PC-9 (cell line): Measurements from ENCODE around the gene UBA7. TPM values are rescaled to one million over a fixed set of nuclear protein-coding genes. Genes with fewer than 3 reads are reported as not detected.
"Not testable (repeated sequence)": the region's sequence is repeated elsewhere in the genome, so short reads cannot be mapped to it uniquely, and the experiment has no call there.

Source experiments
- BruUV-seq: library from RNA; stranded (reverse); fragments of 400-500 nt; replicated peaks from 2 replicates; lab custom pipeline; 2021; lab: Mats Ljungman, UMichigan
- CTCF ChIA-PET: fragments of 300-600 bp; sonication (Branson Sonifier 250); formaldehyde crosslinking; loops from one replicate; lab custom pipeline; 2022; ENCODE audit warnings: antibody characterized with exemption; lab: Charles Lee
- POLR2A ChIA-PET: fragments of 300-600 bp; sonication (Branson Sonifier 250); formaldehyde crosslinking; loops from one replicate; lab custom pipeline; 2022; ENCODE audit warnings: antibody characterized with exemption; ENCODE audit not compliant: unreplicated experiment; lab: Charles Lee
- DNase-seq, 2 experiments: peaks; one replicate each; pipeline versions ENCODE4 v3.0.0 to v3.0.0-alpha.2; 2015 to 2022; ENCODE audit warnings: mixed read lengths in 1 of 2
- H2AFZ ChIP-seq: fragments of 200-600 bp; sonication (generic); 2 replicates; pipeline ENCODE4 v1.8.1; 2017; ENCODE audit warnings: antibody characterized with exemption
- H3F3A ChIP-seq: fragments of 200-600 bp; sonication (generic); 2 replicates; pipeline ENCODE4 v1.8.1; 2017; ENCODE audit warnings: antibody characterized with exemption, mild to moderate bottlenecking, low read depth; ENCODE audit not compliant: insufficient read depth
- H3K27ac ChIP-seq: fragments of 200-600 bp; sonication (generic); 2 replicates; pipeline ENCODE4 v1.6.1; 2016; ENCODE audit warnings: mixed run types
- H3K27me3 ChIP-seq: fragments of 200-600 bp; sonication (generic); 2 replicates; pipeline ENCODE4 v1.6.1; 2016; ENCODE audit warnings: low read depth, mixed run types; ENCODE audit not compliant: insufficient read depth
- H3K36me3 ChIP-seq: fragments of 200-600 bp; sonication (generic); 2 replicates; pipeline ENCODE4 v1.6.1; 2016; ENCODE audit warnings: low read depth, mixed run types
- H3K4me1 ChIP-seq: fragments of 200-600 bp; sonication (generic); replicated peaks from 2 replicates; pipeline ENCODE4 v1.6.1; 2016; ENCODE audit warnings: mixed run types; ENCODE audit not compliant: insufficient read depth
- H3K4me2 ChIP-seq: fragments of 200-600 bp; sonication (generic); 2 replicates; pipeline ENCODE4 v1.6.1; 2017; ENCODE audit warnings: mixed run types
- H3K4me3 ChIP-seq: fragments of 200-600 bp; sonication (generic); 2 replicates; pipeline ENCODE4 v1.6.1; 2016; ENCODE audit warnings: mixed run types
- H3K79me2 ChIP-seq: fragments of 200-600 bp; sonication (generic); 2 replicates; pipeline ENCODE4 v1.6.1; 2017; ENCODE audit warnings: low read depth, mixed run types
- H3K9me2 ChIP-seq: fragments of 200-600 bp; sonication (generic); 2 replicates; pipeline ENCODE4 v1.8.1; 2017; ENCODE audit warnings: mild to moderate bottlenecking; ENCODE audit not compliant: insufficient read depth
- H3K9me3 ChIP-seq: fragments of 200-600 bp; sonication (generic); 2 replicates; pipeline ENCODE4 v1.8.1; 2016; ENCODE audit warnings: low read depth; ENCODE audit not compliant: insufficient read depth
- H4K20me1 ChIP-seq: fragments of 200-600 bp; sonication (generic); 2 replicates; pipeline ENCODE4 v1.8.1; 2017; ENCODE audit not compliant: insufficient read depth
- CTCF ChIP-seq: fragments of 200-600 bp; sonication (generic); conservative IDR thresholded peaks from 2 replicates; pipeline ENCODE4 v1.6.1; 2017; ENCODE audit warnings: mixed run types, antibody characterized with exemption, mild to moderate bottlenecking, moderate library complexity
- EZH2 ChIP-seq: fragments of 200-600 bp; sonication (generic); IDR thresholded peaks from 2 replicates; pipeline ENCODE4 v1.8.0; 2017; ENCODE audit warnings: antibody characterized with exemption, low read depth
- intact Hi-C: fragments of 100-400 bp; cut with micrococcal nuclease; formaldehyde crosslinking; loops from one replicate; pipeline ENCODE4 v1.10.0; 2022; ENCODE audit not compliant: unreplicated experiment
- total RNA-seq: library from RNA; stranded (reverse); gene quantifications from 2 replicates; pipeline ENCODE4 v1.2.3, GENCODE V29; 2021

Gene UBA7
- total RNA-seq, 1 experiment from 2014 or later = 48.6 TPM

- BruUV-seq = no TSS peak
- no peak overlapping the region for H2AFZ ChIP-seq
- H3K4me3 ChIP-seq = no peak overlapping the region
- peaks cover 51% of the 10 kb centered on the region for H3K79me2 ChIP-seq
- DNase-seq = no peak
- ChIA-PET POLR2A (no interaction called here), CTCF (no interaction called here)
- H3K9me3 ChIP-seq = no peaks in the 10 kb centered on the region
- H3K27me3 ChIP-seq = no peaks in the 10 kb centered on the region
- no peak overlapping the region for H3K27ac ChIP-seq
- peaks cover 8% of the 10 kb centered on the region; the same call in 1 of the 2 replicates for H4K20me1 ChIP-seq
- H3K4me2 ChIP-seq = no peak overlapping the region
- no peaks in the 10 kb centered on the region for H3K9me2 ChIP-seq
- no peak for TF ChIP-seq CTCF
- TF ChIP-seq EZH2 = no peak
- no peaks in the 10 kb centered on the region for H3K36me3 ChIP-seq
- H3F3A ChIP-seq = no peaks in the 10 kb centered on the region; the same call in 1 of the 2 replicates
- H3K4me1 ChIP-seq = peaks cover 6% of the 10 kb centered on the region; the same call in 1 of the 2 replicates
- intact Hi-C loops = no loop called here
Observed at GRCh38 chr3:49781415-49782199, 32.1 kb downstream of the UBA7 start.

- POLR2A ChIA-PET, H3K9me3 ChIP-seq, BruUV-seq, H3K4me1 ChIP-seq, H3F3A ChIP-seq, H3K36me3 ChIP-seq, H4K20me1 ChIP-seq, H3K4me3 ChIP-seq, H3K27me3 ChIP-seq, H3K27ac ChIP-seq, H3K4me2 ChIP-seq, CTCF ChIA-PET, H2AFZ ChIP-seq, H3K9me2 ChIP-seq, DNase-seq, intact Hi-C loops: not testable (repeated sequence)
- H3K79me2 ChIP-seq = peaks cover 48% of the 10 kb centered on the region
Observed at GRCh38 chr3:49780975-49781365, 32.8 kb downstream of the UBA7 start.

- no TSS peak for BruUV-seq
- intact Hi-C loops = no loop called here
- no peak overlapping the region for H3K27ac ChIP-seq
- H3K4me3 ChIP-seq = no peak overlapping the region
- no peak overlapping the region for H2AFZ ChIP-seq
- no peak overlapping the region for H3K4me2 ChIP-seq
- H3K9me2 ChIP-seq = no peaks in the 10 kb centered on the region
- TF ChIP-seq EZH2 (no peak), CTCF (no peak)
- no peaks in the 10 kb centered on the region; the same call in 1 of the 2 replicates for H3F3A ChIP-seq
- ChIA-PET CTCF (no interaction called here), POLR2A (interaction anchor here (0.6 kb wide), 1 partner anchor 24 kb away, joined by 13 read pairs; no protein-coding TSS in a partner anchor)
- no peaks in the 10 kb centered on the region for H3K9me3 ChIP-seq
- H3K27me3 ChIP-seq = no peaks in the 10 kb centered on the region
- H3K79me2 ChIP-seq = peaks cover 42% of the 10 kb centered on the region
- no peak for DNase-seq
- H3K36me3 ChIP-seq = no peaks in the 10 kb centered on the region
- peaks cover 5% of the 10 kb centered on the region; the same call in 1 of the 2 replicates for H3K4me1 ChIP-seq
- H4K20me1 ChIP-seq = peaks cover 8% of the 10 kb centered on the region; the same call in 1 of the 2 replicates
Observed at GRCh38 chr3:49780080-49780974, 33.4 kb downstream of the UBA7 start.
